Stomach smooth muscle (tissue), 2 donors: ENCODE data around the gene WDFY4.

Source experiments
- H3K27ac ChIP-seq: one replicate; pipeline ENCODE4 v1.7.0; 2013; ENCODE audit warnings: mild to moderate bottlenecking, low read length, inconsistent platforms
- H3K27me3 ChIP-seq, 2 donors: one replicate each; pipeline ENCODE4 v1.7.0; 2013; ENCODE audit warnings: low read length in 2 of 2; ENCODE audit not compliant: insufficient read depth in 2 of 2, control insufficient read depth in 1 of 2
- H3K36me3 ChIP-seq, 2 donors: one replicate each; pipeline ENCODE4 v1.7.0; 2013; ENCODE audit warnings: low read length in 2 of 2; ENCODE audit not compliant: control insufficient read depth in 2 of 2, insufficient read depth in 2 of 2
- H3K4me1 ChIP-seq: one replicate; pipeline ENCODE4 v1.7.0; 2013; ENCODE audit warnings: low read length; ENCODE audit not compliant: control insufficient read depth, insufficient read depth
- H3K4me3 ChIP-seq, 2 donors: one replicate each; pipeline ENCODE4 v1.7.0; 2013; ENCODE audit warnings: low read length in 2 of 2
- H3K9ac ChIP-seq, 2 donors: one replicate each; pipeline ENCODE4 v1.7.0; 2013; ENCODE audit warnings: low read length in 2 of 2, mild to moderate bottlenecking in 1 of 2
- H3K9me3 ChIP-seq, 2 donors: one replicate each; pipeline ENCODE4 v1.7.0; 2013; ENCODE audit warnings: low read length in 2 of 2; ENCODE audit not compliant: control insufficient read depth in 2 of 2
- donor health status: healthy.
- donor health status: Pancreatic carcinoma.

The WDFY4 gene

GRCh38 chr10:48701941-48702340 lies 17.3 kb downstream of the WDFY4 start:
- H3K27ac ChIP-seq = no peak overlapping the region

GRCh38 chr10:48703531-48704122 lies 19.0 kb downstream of the WDFY4 start:
- no peak overlapping the region for H3K27ac ChIP-seq
- peaks cover 6% of the 10 kb centered on the region for H3K4me1 ChIP-seq
- no peak overlapping the region for H3K4me3 ChIP-seq
- no peaks in the 10 kb centered on the region for H3K27me3 ChIP-seq
- H3K9me3 ChIP-seq = no peaks in the 10 kb centered on the region
- H3K36me3 ChIP-seq = no peaks in the 10 kb centered on the region
- no peak overlapping the region for H3K9ac ChIP-seq

More at GRCh38 chr10:48701941-48702340, 17.3 kb downstream of the WDFY4 start:
- Histone ChIP-seq H3K4me3 (no peak overlapping the region), H3K27me3 (no peaks in the 10 kb centered on the region), H3K9ac (no peak overlapping the region), H3K4me1 (no peaks in the 10 kb centered on the region), H3K36me3 (no peaks in the 10 kb centered on the region), H3K9me3 (no peaks in the 10 kb centered on the region)

GRCh38 chr10:48704156-48704555 lies 19.5 kb downstream of the WDFY4 start:
- Histone ChIP-seq H3K9me3 (no peaks in the 10 kb centered on the region), H3K4me1 (peaks cover 6% of the 10 kb centered on the region), H3K27ac (no peak overlapping the region), H3K4me3 (no peak overlapping the region), H3K27me3 (no peaks in the 10 kb centered on the region), H3K9ac (no peak overlapping the region), H3K36me3 (no peaks in the 10 kb centered on the region)

- no peak overlapping the region for H3K4me3 ChIP-seq
- H3K27ac ChIP-seq = no peak overlapping the region
- H3K9me3 ChIP-seq = no peaks in the 10 kb centered on the region
- H3K9ac ChIP-seq = no peak overlapping the region
- peaks cover 6% of the 10 kb centered on the region for H3K4me1 ChIP-seq
- no peaks in the 10 kb centered on the region for H3K36me3 ChIP-seq
- H3K27me3 ChIP-seq = no peaks in the 10 kb centered on the region
Measured at GRCh38 chr10:48705401-48705938, 20.8 kb downstream of the WDFY4 start.

GRCh38 chr10:48707472-48707871 lies 22.8 kb downstream of the WDFY4 start:
- Histone ChIP-seq H3K4me3 (no peak overlapping the region), H3K9me3 (no peaks in the 10 kb centered on the region), H3K4me1 (peaks cover 6% of the 10 kb centered on the region), H3K9ac (no peak overlapping the region), H3K27ac (no peak overlapping the region), H3K36me3 (no peaks in the 10 kb centered on the region), H3K27me3 (no peaks in the 10 kb centered on the region)

GRCh38 chr10:48708144-48708543 lies 23.5 kb downstream of the WDFY4 start:
- Histone ChIP-seq H3K9ac (no peak overlapping the region), H3K4me1 (peaks cover 6% of the 10 kb centered on the region), H3K4me3 (no peak overlapping the region), H3K36me3 (no peaks in the 10 kb centered on the region), H3K27ac (no peak overlapping the region), H3K27me3 (no peaks in the 10 kb centered on the region), H3K9me3 (no peaks in the 10 kb centered on the region)

GRCh38 chr10:48710647-48711275 lies 26.1 kb downstream of the WDFY4 start:
- H3K36me3 ChIP-seq = no peaks in the 10 kb centered on the region

GRCh38 chr10:48711830-48712229 lies 27.2 kb downstream of the WDFY4 start:
- Histone ChIP-seq H3K4me3 (no peak overlapping the region), H3K27ac (no peak overlapping the region), H3K9ac (no peak overlapping the region), H3K4me1 (peaks cover 6% of the 10 kb centered on the region), H3K9me3 (peaks cover 2 to 3% of the 10 kb centered on the region in 2 donors), H3K36me3 (no peaks in the 10 kb centered on the region), H3K27me3 (no peaks in the 10 kb centered on the region)

More at GRCh38 chr10:48710647-48711275, 26.1 kb downstream of the WDFY4 start:
- Histone ChIP-seq H3K9me3 (peaks cover 2 to 3% of the 10 kb centered on the region in 2 donors), H3K4me3 (no peak overlapping the region), H3K27me3 (no peaks in the 10 kb centered on the region), H3K9ac (no peak overlapping the region), H3K27ac (no peak overlapping the region), H3K4me1 (peaks cover 6% of the 10 kb centered on the region)

GRCh38 chr10:48714088-48714487 lies 29.4 kb downstream of the WDFY4 start:
- no peak overlapping the region for H3K4me3 ChIP-seq
- H3K9ac ChIP-seq = no peak overlapping the region
- H3K27ac ChIP-seq = no peak overlapping the region
- no peaks in the 10 kb centered on the region for H3K27me3 ChIP-seq
- no peaks in the 10 kb centered on the region for H3K36me3 ChIP-seq
- no peaks in the 10 kb centered on the region for H3K4me1 ChIP-seq
- peaks cover 2 to 3% of the 10 kb centered on the region in 2 donors for H3K9me3 ChIP-seq

- Histone ChIP-seq H3K4me1 (no peaks in the 10 kb centered on the region), H3K9me3 (peaks cover 2 to 3% of the 10 kb centered on the region in 2 donors), H3K36me3 (no peaks in the 10 kb centered on the region), H3K27ac (no peak overlapping the region), H3K9ac (no peak overlapping the region), H3K4me3 (no peak overlapping the region), H3K27me3 (no peaks in the 10 kb centered on the region)
Measured at GRCh38 chr10:48716416-48716815, 31.7 kb downstream of the WDFY4 start.

- no peak overlapping the region for H3K9ac ChIP-seq
- H3K27ac ChIP-seq = no peak overlapping the region
- H3K4me3 ChIP-seq = no peak overlapping the region
- H3K9me3 ChIP-seq = no peaks in the 10 kb centered on the region
- no peaks in the 10 kb centered on the region for H3K36me3 ChIP-seq
- no peaks in the 10 kb centered on the region for H3K4me1 ChIP-seq
- no peaks in the 10 kb centered on the region for H3K27me3 ChIP-seq
Measured at GRCh38 chr10:48720611-48721010, 35.9 kb downstream of the WDFY4 start.
